Spleen (tissue), 11 donors: ENCODE results near the gene MKX. TPM values are rescaled to one million over a fixed set of nuclear protein-coding genes. Genes with fewer than 3 reads are reported as not detected.
A peak's percentile ranks its signal among the peaks of the same experiment; 100 is the strongest.

Experiments
- DNase-seq: peaks from one replicate; pipeline ENCODE4 v3.0.0-alpha.2; 2020
- H3K27ac ChIP-seq, 8 donors: fragments of 200-600 bp; sonication (generic) in 7 of 8; 1 replicate in 4 of 8; 2 replicates in 4 of 8; pipeline versions ENCODE4 v1.5.0 to v1.8.0; 2016 to 2021; ENCODE audit warnings: inconsistent platforms in 4 of 8, mild to moderate bottlenecking in 4 of 8, moderate library complexity in 1 of 8
- H3K27me3 ChIP-seq, 7 donors: fragments of 200-600 bp; sonication (generic) in 6 of 7; replicated peaks in 1 of 7; 1 replicate in 4 of 7; 2 replicates in 3 of 7; pipeline versions ENCODE4 v1.5.0 to v1.8.0; 2016 to 2021; ENCODE audit warnings: inconsistent platforms in 3 of 7, mild to moderate bottlenecking in 1 of 7
- H3K36me3 ChIP-seq, 6 donors: fragments of 200-600 bp; sonication (generic) in 5 of 6; 1 replicate in 4 of 6; 2 replicates in 2 of 6; pipeline versions ENCODE4 v1.5.0 to v1.8.0; 2016 to 2021; ENCODE audit warnings: inconsistent platforms in 2 of 6
- H3K4me1 ChIP-seq, 6 donors: fragments of 200-600 bp; sonication (generic) in 5 of 6; 1 replicate in 3 of 6; 2 replicates in 3 of 6; pipeline versions ENCODE4 v1.5.0 to v1.8.0; 2016 to 2021; ENCODE audit warnings: inconsistent platforms in 3 of 6
- H3K4me3 ChIP-seq, 8 donors: fragments of 200-600 bp; sonication (generic) in 7 of 8; 1 replicate in 4 of 8; 2 replicates in 4 of 8; pipeline versions ENCODE4 v1.5.0 to v1.8.0; 2016 to 2021; ENCODE audit warnings: inconsistent platforms in 4 of 8, mild to moderate bottlenecking in 4 of 8, moderate library complexity in 2 of 8
- H3K9me3 ChIP-seq, 8 donors: fragments of 200-600 bp; sonication (generic) in 7 of 8; 1 replicate in 4 of 8; 2 replicates in 4 of 8; pipeline versions ENCODE4 v1.5.0 to v1.8.0; 2016 to 2021; ENCODE audit warnings: inconsistent platforms in 4 of 8
- CTCF ChIP-seq, 11 experiments: fragments of 200-600 bp in 7 of 11; fragments of 450-650 bp in 4 of 11; sonication (generic) in 4 of 11; IDR thresholded peaks in 8 of 11; conservative IDR thresholded peaks in 3 of 11; 1 replicate in 7 of 11; 2 replicates in 4 of 11; pipeline versions ENCODE4 v1.4.0 to v1.8.0; 2016 to 2021; ENCODE audit warnings: antibody characterized with exemption in 11 of 11, inconsistent platforms in 4 of 11, mild to moderate bottlenecking in 1 of 11
- POLR2A ChIP-seq, 3 donors: fragments of 450-650 bp; IDR thresholded peaks; one replicate each; pipeline ENCODE4 v1.5.1; 2017; ENCODE audit warnings: antibody characterized with exemption in 3 of 3, mild to moderate bottlenecking in 1 of 3
- POLR2AphosphoS5 ChIP-seq, 3 donors: sonication (generic); formaldehyde crosslinking; IDR thresholded peaks; one replicate each; pipeline ENCODE4 v1.5.1; 2017; ENCODE audit warnings: antibody characterized with exemption in 3 of 3
- WGBS, 5 donors: extraction: QIAGEN DNeasy Blood & Tissue Kit in 3 of 5; methylation state at CpG; one replicate each; pipeline versions ENCODE4 v1.1.5 to v1.1.7; 2013 to 2018; 5-methylcytosine and 5-hydroxymethylcytosine counted together
- intact Hi-C: fragments of 100-400 bp; cut with DNase I; formaldehyde crosslinking; loops from one replicate; pipeline ENCODE4 v1.15.0; 2023; ENCODE audit warnings: low total_unique reads
- polyA plus RNA-seq, 3 donors: library from polyadenylated mRNA; stranded (reverse); fragments of 200-250 nt; gene quantifications; one replicate each; pipeline ENCODE4 v1.2.1, GENCODE V29; 2013
- total RNA-seq, 7 donors: library from RNA; depleted of rRNA in 3 of 7; stranded (reverse); fragments of >200 nt in 3 of 7; fragmentation: NEBNext Ultra II Directional in 4 of 7; extraction: Animal tissue kit (Norgen Biotek cat#: 25700) in 4 of 7; gene quantifications; one replicate each; pipeline versions ENCODE4 v1.1.0 to v1.2.1, GENCODE V29; 2016 to 2021
- donor health status: healthy with polysubstance abuse.
- donor health status: DM: no; HTN: no; CAD: no; lungs with moderate emphysema.
- donor health status: DM: no; HTN: no; CAD: no.
- donor health status: Bipolar disorder and iron deficiency.
- donor health status: healthy.
- donor health status: DM: no; HTN: no; CAD: no.
- donor health status: DM: yes; HTN: yes; CAD: no.

The MKX gene
- total and polyA plus RNA-seq, 10 donors, result 0.07 to 0.34 (median 0.16) TPM; not detected in 3

GRCh38 chr10:27748601-27749000 is 3.0 kb upstream of the MKX start:
- H3K4me1 ChIP-seq, result peaks cover 23 to 36% (median 31%) of the 10 kb centered on the region in 6 donors
- intact Hi-C loops, result no loop called here
- H3K9me3 ChIP-seq, result no peaks in the 10 kb centered on the region
- H3K27me3 ChIP-seq, result peaks cover 9 to 89% (median 58%) of the 10 kb centered on the region in 7 donors
- H3K4me3 ChIP-seq, result no peak overlapping the region
- 31 to 39% (median 36%) methylated on average over 4 of the region's 4 CpGs for WGBS, 5 donors
- H3K27ac ChIP-seq, result no peak overlapping the region
- TF ChIP-seq POLR2A (IDR thresholded peaks at IDR 0.05) (no peak), CTCF (IDR thresholded peaks at IDR 0.05 in 8 of 11, conservative IDR thresholded peaks at IDR 0.05 in 3 of 11) (no peak), POLR2AphosphoS5 (IDR thresholded peaks at IDR 0.05) (no peak)
- no peaks in the 10 kb centered on the region for H3K36me3 ChIP-seq
- no peak for DNase-seq

GRCh38 chr10:27747096-27747451 is 1.5 kb upstream of the MKX start:
- intact Hi-C loops, result no loop called here
- WGBS, 5 donors, result 13 to 31% (median 20%) methylated on average over 10 of the region's 10 CpGs
- DNase-seq, result no peak

GRCh38 chr10:27746397-27747095 is 927 bp upstream of the MKX start:
- Histone ChIP-seq H3K4me3 (peak overlapping the region in 7 of 8 donors; percentile 11 to 89 (median 65)), H3K27ac (no peak overlapping the region), H3K9me3 (no peaks in the 10 kb centered on the region), H3K36me3 (no peaks in the 10 kb centered on the region), H3K27me3 (peaks cover 14 to 98% (median 78%) of the 10 kb centered on the region in 7 donors), H3K4me1 (peaks cover 34 to 56% (median 51%) of the 10 kb centered on the region in 6 donors)
- WGBS, 5 donors, result 4 to 14% (median 8%) methylated on average over 25 of the region's 25 CpGs
- intact Hi-C loops, result no loop called here
- no peak for TF ChIP-seq POLR2AphosphoS5 (IDR thresholded peaks at IDR 0.05)
- no peak for TF ChIP-seq CTCF (IDR thresholded peaks at IDR 0.05 in 8 of 11, conservative IDR thresholded peaks at IDR 0.05 in 3 of 11)
- no peak for TF ChIP-seq POLR2A (IDR thresholded peaks at IDR 0.05)
- DNase-seq, result no peak

More at GRCh38 chr10:27747096-27747451, 1.5 kb upstream of the MKX start:
- Histone ChIP-seq H3K36me3 (no peaks in the 10 kb centered on the region), H3K27ac (no peak overlapping the region), H3K9me3 (no peaks in the 10 kb centered on the region), H3K4me3 (no peak overlapping the region), H3K4me1 (peaks cover 34 to 51% (median 46%) of the 10 kb centered on the region in 6 donors), H3K27me3 (peaks cover 14 to 98% (median 73%) of the 10 kb centered on the region in 7 donors)
- TF ChIP-seq CTCF (IDR thresholded peaks at IDR 0.05 in 8 of 11, conservative IDR thresholded peaks at IDR 0.05 in 3 of 11) (no peak), POLR2A (IDR thresholded peaks at IDR 0.05) (no peak), POLR2AphosphoS5 (IDR thresholded peaks at IDR 0.05) (no peak)
